Activated CD8-positive, alpha-beta memory T cell treated with anti-CD3 and anti-CD28 coated beads for 24 hours (primary cell): ENCODE measurements around the gene RAB11FIP3.

ENCODE experiments used
- DNase-seq: peaks from one replicate; pipeline ENCODE4 v3.0.0-alpha.2; 2020

RAB11FIP3 gene

DNA sequence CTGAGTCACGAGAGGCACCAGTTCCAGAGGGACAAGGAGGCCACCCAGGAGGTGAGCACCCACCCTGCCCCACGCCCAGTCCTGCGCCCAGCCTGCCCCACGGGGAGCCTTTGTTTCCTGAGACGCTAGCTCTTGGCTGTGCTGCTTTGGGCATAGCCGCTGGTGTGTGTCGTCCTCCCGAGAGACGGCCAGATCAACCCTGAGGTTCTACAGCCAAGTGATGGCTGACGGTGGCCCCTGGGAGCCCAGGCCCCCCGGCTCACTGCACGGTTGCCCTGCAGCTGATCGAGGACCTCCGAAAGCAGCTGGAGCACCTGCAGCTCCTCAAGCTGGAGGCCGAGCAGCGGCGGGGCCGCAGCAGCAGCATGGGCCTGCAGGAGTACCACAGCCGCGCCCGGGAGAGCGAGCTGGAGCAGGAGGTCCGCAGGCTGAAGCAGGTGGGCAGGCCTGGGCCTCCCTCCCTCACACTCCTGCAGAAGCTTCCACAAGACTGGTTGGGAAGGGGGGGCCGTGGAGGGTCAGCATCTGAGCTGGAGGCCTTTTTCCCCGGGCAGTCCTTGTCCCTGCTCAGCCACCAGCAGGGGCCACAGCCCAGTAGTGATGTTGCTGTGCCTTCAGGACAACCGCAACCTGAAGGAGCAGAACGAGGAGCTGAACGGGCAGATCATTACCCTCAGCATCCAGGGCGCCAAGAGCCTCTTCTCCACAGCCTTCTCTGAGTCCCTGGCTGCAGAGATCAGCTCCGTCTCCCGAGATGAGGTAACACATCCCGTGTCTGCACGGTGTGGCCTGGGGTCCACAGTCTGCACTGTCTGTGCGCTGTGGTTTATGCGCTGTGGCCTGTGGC, 94.6 kb downstream of the RAB11FIP3 start:
- DNase-seq = no peak

DNA sequence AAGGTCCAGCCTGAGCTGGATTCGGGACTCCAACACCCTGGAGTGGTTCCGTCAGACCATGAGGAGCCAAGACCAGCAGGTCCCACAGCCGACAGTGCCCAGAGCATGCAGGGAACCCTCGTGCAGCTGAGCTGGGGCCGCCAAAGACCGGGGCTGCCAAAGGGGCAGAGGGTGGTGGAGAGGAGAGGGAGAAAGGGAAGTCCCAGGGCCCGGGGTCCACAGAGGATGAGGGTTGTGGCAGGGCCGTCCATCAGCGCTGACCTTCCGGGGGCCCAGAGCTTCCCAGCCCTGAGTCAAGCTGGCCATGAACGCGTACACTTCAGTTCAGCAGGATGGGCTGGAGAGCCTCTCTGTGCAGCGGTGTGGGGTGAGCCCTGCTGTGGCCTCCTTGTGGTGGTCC, 95.4 kb downstream of the RAB11FIP3 start:
- no peak for DNase-seq

DNA sequence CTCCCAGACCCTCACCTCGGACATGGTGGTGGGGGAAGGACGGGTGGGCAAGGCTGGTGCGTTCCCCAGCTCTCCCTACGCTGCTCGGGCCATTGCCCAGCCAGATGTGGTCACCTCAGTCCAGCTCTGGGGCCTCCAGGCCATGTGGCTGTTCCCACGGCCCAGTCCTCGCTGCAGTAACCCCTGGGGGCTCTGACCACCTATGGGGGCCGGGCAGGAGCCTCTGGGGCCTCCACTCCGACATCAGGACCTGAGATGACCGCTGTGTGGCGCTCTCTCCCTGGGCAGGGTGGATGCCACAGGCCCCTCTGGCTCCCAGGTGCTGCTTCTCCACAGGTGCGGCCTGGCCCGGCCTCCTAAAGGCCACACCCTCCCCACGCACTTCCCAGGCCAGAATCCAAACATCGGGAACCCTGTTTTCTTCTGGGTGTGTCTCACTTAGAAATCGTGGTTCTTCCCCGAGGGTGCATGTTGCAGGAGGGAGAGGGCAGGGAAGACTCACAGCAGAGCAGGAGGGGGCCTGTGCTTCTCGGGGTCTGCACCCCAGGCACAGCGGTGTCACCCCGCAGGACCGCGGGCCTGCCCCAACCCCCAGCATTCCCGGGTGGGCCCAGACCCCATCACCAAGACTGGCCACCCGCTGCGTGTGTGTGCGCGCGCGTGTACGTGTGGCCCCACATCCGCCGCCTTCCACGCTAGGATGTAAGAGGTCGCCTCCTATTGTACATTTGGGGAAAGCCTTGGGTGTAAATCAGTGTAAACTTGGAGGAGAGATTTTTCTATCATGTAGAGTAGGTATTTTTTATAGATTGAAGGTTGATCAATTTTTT, 96.1 kb downstream of the RAB11FIP3 start:
- DNase-seq = no peak

DNA sequence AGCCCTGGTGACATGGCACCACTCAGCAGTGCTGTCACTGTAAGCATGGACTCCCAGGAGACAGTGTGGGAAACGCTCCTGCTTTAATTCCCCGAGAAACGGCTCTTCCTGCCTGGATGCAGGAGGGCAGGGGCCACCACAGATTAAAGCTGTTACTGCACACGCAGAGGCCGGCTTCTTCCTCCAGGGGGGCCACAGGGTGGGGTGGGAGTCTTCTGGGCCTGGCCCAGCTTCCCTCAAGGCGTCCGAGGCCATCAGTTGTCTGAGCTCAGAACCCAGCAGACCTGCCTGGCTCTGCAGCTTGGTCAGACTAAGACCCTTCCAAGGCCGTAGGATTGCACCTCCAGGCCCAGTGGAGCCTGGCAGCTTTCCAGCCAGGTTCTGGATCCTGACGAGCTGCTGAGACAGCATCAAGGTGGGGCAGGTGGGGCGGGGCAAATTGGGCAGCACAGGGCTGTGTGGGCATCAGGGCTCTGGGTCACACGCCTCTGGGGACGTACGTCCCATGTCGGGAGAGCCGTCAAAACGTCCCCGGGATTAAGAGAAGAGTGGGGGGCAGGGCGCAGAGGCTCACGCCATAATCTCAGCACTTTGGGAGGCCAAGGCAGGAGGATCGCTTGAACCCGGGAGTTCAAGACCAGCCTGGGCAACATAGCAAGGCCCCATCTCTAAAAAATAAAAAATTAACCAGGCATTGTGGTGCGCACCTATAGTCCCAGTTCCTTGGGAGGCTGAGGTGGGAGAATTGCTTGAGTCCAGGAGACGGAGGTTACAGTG, 97.1 kb downstream of the RAB11FIP3 start:
- DNase-seq = no peak

DNA sequence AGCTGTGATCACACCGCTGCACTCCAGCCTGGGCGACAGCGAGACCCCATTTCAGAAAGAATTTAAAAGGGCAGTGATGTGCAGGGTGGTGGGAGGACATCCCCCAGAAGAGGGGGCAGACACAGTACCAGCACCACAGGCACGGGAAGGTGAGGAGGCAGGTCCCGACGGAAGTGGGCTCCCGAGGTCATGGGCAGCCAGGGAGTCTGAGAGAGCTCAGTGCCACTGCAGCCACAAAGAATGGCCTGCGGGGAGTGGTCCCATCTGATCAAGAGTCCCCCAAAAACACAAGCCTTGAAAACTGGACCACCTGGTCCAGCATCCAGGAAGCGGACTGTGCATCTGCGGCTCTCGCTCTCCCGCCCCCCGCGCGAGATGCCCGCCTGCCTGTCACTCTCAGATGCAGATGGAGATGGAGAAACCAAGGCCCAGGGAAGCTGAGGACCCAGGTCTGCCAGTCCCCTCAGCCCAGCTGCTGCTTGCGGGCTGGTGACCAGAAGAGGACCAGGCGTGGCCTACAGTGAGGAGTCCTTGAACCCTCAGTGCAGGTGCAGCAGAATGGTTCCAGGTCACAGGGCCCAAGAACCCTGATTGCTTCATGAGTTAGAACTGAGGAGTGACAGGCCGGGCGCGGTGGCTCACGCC, 97.8 kb downstream of the RAB11FIP3 start:
- DNase-seq = no peak

DNA sequence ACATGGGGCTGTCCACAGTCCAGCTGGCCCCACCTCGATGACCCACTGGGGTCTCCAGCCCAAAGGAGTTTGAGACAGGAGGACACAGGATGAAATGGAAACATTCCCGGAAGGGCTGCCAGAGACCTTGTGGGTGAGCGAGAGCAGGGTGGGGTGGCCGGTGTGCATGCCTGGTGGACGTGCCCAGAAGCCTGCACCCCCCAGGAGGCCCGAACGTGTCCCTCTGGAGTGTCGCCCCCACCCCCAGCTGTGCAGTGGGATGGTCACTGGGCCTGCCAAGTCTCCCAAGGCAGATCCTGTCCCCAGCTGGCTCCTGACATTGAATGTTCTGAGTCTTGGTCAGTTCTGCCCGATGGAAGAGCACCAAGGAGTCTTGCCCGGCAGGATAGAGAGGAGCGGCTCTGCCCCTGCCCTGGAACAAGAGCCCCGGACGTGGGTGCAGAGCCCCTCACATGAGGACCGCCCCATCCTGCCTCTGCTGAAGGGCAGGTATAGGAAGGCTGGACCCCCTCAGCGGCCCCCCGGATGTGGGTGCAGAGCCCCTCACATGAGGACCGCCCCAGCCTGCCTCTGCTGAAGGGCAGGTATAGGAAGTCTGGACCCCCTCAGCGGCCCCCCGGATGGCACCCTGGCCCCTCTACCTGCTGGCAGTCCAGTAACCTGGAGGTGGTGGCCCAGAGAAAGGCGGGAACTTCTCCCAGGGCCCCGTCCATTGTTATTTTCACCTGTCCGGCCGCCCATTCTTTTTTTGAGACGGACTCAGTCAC, 99.0 kb downstream of the RAB11FIP3 start:
- DNase-seq = no peak

DNA sequence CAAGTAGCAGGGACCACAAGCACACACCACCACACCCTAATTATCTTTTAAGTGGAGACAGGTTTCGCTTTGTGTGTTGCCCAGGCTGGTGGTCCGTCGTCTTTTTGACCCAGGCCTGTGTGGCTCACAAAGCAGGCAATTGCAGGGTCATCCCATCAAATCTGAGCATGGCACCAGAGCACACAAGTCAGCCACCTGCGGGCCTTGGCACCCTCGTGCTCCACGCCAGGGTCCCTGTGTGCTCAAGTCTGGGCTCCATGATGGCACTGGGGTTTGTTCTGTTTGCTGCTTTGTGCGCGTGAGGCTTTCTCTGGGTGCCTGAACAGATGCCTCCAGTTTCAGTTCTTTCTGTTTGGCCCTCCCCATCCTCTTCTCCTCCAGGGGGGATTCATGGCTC, 99.7 kb downstream of the RAB11FIP3 start:
- DNase-seq = no peak

DNA sequence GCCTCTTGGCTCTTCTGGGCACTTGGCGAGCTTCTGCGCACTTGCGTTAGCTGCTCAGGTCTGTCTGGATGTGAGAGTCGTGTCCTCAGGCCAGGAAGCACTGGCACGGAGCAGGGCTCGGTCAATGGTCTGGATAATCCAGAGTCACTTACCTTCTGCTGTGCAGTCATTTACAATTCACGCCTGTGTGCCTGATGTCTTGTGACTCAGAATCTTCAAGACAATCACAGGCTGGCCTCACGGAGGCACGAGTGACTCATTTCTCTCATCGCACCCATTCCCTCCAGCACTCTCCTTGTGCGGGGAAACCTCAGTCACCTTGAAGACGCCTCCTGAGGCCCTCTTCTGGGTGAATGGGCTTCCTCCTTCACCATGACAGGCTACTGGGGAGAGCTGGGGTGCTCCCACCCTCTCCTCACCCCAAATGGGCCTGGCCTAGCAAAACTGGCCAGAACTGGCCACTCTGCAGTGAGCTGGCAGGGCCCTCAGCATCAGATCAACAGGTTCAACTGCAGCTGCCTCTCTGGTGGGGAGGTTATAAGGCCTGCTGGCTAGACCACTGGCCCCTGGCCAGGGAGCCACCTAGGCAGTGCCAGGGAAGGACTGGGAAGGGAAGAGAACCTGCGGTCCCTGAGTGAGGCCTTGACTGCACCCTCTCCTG, 100.2 kb downstream of the RAB11FIP3 start:
- peak; percentile 86 for DNase-seq

DNA sequence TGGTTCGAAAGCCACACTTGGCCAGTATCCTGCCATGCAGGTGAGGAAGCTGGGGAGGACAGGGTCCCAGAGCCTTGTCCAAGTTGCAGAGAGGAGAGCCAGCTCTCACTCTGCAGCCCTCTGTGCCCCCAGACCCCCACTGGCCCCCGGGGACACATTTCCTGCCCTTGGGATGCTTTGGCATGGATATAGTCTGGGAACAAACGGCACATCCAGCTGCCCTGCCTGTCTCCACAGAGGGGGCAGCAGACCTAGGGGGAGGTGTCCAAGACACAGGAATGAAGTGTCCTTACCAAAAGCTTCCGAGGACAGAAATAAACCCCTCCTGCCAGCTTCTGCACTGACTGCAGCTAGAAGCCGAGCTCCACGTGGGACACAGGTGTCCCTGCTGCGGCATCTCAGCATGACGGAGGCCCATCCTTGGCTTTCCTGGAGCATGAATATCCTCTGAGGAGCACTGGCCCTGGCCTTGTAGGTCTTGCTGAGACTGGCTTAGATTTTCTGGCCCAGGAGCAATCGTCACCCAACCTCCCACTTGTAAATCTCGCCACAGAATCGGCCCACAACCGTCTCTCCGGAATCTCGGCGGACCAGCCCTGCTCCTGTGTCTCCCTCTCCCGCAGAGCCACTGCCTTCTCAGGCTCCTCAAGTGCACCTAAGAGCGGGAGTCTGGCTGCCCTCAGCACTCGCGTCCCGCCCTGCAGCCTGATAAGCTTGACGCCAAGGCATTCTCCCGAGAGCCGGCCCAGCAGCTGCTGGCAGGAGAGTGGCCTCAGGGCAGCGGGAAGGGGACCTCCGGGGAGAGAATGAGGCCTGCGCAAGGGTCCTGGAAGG, 100.9 kb downstream of the RAB11FIP3 start:
- DNase-seq = no peak

DNA sequence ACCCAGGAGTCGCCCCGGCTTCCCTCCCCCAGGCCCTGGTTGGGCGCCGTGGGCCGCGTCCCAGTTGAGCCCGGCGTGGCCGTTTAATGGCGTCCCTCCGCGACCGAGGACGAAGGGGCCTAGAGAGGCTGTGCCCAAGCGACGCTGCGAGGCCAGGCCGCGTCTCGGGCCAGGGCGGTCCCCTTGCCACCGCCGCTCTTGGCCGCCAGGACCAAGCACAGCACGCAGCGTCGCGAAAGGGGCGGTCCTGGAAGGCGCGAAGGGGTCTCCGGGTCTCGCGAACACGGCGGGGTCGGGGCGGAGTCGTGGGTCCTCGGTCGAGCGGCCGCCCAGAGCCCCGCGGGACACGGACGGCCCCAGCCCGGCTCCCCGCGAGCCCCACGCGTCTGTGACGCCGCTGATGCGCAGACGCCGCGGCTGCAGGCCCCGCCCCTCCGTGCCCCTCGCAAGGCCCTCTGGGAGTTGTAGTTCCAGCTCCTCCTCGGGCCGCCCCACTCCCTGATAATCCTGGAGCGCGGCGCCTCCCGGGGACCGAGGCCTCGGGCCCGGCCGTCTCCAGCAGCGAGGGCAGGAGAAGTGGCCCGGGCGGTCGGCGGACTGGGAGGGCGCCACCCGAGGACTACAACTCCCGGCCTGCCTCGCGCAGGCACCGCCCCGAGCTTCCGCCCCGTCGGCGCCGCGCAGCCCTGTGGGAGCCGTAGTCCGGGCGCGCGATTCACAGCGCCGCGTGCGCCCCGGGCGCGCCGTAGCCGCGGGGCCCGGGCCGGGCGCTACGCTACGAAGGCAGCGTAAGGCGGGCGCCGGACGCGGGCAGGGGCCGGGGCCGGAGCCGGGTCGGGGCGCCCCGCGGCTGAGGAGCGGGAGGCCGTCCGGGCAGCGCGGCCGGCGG, 101.8 kb downstream of the RAB11FIP3 start, which contains the start of gene CAPN15:
CAPN15 (plus strand) TSS at position 698 of the 889 bp plus-strand sequence. CDS start 19,127 bp downstream, outside the sequence.
- peak; percentile 96 for DNase-seq

DNA sequence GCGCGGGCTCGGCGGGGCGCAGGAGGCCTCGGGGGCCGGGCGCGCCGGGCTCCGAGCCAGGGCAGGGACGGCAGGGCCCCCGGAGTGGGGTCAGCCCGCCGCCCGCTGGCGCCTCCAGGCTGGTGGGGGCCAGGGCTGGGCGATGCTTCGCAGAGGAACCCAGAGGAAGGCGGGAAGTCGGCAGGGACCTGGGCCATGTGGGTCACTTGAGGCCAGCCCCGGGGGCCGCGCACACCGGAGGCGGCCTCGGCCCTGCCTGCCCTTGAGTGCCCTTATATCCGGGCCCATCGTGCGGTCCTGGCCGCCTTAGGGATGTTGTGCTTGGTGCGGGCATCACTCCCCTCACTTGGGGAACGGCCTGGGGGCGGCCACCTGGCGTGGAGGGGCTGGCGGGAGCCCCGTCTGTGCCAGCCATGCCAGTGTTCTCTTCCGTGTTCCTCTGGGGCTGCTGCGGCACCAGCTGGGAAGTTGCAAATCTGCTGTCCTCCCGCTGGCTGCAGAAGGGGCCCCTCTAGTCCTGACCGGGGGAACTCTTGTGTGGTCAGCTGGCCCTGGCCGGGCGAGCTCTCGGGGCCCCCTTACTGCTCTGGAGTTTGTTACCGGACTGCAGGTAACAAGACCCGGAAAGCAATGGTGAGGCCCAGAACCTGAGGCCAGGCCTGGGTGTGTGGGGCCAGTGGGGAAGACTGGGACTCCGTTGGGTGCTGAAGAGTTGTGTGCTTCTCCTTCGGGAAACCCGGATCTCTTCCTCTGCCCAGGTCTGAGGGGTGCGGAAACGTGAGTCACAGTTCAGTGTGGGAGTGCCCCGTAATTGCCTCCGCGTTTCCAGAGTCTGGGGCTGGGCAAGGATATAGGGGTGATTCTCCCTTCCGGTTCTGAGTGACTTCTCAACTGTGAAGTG, 102.9 kb downstream of the RAB11FIP3 start:
- DNase-seq = peak; percentile 76

DNA sequence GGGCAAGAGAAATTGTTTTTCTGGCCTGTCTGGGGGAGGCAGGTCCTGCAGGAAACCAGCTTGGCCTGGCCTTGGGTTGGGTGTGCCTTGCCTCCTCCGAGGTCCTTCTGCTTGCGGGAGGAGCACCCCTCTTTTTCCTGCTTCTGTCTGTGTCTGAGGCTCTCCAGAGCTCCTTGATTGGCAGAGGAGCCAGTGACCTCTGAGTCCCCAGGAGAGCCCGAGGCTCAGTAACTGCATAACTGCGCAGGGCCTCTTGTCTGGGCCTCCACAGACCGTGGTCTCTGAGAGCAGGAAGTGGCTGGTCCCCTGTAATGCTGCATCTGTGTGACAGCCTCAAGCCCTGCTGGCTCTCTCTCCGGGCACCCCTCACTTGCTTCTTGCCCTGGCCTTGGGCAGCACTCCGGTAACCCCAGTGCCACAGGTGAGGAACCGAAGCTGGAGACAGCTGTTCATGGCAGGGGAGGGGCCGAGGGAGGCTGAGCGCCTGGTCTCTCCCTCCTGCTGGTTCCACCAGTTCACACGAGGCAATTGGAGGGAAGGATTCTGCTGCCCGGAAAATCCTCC, 103.6 kb downstream of the RAB11FIP3 start:
- no peak for DNase-seq

DNA sequence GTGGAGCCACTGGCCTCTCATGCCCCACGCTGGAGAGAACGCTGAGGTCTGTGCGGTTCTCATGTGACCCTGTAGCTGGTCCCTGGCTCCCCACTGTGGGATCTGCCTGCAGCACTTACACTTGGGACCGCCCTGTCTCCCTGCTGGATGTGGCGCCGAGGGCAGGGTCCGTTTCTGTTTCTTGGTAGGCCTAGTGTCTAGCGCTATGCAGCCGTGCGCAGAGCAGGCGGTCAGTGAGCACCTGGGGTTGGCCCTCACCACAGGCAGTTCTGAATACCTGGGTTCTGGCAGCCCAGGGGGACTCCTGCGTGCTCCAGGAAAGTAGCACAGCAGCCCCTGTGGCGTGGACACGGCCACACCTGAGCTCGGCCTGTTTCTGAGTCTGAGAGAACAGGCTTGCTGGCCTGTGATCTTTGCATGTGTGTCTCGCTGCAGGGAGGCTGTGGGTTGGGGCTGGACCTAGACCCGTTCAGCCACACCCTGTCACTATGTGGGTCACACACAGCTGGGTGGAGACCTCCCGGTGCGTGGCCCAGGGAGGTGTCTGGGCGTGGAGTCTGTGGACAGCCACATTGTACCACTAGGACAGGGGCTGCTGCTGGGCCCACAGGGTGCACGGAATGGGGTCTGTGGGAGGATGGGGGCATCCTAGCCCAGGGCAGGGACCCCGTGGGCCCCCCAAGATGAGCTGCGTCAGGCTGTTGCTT, 104.8 kb downstream of the RAB11FIP3 start:
- no peak for DNase-seq

DNA sequence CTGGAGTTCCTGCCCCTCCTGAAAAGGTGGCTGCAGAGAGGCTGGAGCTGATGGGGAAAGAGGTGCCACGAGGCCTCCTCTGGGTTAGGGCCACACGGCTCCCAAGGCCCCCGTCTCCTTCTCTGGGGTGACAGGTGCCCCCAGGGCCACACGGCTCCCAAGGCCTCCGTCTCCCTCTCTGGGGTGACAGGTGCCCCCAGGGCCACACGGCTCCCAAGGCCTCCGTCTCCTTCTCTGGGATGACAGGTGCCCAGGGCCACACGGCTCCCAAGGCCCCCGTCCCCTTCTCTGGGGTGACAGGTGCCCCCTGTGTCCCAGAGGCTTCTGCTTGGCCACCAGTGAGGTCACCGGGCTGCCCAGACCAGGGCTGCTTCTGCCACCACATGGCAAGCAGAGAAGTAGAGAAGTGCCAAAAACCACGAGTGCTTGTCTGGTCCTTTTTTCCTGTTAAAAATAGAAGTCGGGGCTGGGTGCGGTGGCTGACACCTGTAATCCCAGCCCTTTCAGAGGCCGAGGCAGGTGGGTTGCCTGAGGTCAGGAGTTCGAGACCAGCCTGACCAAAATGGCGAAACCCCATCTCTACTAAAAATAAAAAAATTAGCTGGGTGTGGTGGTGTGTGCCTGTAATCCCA, 106.2 kb downstream of the RAB11FIP3 start:
- no peak for DNase-seq

DNA sequence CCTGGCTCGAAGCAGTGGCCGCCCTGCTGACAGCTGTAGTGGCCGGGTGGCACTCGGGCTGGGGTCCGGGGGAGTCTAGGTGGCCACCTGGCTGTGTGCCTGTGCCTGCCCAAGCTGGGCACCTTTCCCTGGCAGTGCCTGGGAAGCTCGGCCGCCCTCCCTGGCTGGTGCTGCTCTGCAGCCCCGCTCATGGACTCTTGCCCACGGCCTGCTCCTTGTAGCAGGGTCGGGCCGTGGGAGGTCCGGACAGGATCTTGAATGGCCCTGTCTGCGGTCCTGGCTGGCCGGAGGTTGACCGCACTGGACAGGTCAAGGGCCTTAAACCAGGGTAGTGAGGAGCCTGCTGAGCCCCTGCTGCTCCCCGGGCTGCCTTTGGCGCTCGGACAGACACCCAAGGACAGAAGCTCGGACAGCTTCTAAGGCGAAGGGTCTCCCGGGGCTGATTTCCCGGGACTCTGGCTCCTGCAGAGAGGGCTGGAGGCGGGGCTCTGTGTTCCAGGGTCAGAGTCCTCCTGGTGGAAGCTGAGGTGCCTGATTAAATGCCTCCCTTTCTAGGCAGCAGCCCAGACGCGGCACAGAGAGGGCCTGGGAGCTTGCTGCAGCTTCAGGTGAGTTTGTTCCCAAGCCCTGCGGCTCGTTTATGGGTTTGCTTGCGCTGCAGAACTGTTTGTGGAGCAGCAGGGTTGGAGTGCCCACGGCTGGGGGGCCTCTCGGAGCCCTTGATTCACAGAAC, 108.1 kb downstream of the RAB11FIP3 start:
- DNase-seq = no peak

DNA sequence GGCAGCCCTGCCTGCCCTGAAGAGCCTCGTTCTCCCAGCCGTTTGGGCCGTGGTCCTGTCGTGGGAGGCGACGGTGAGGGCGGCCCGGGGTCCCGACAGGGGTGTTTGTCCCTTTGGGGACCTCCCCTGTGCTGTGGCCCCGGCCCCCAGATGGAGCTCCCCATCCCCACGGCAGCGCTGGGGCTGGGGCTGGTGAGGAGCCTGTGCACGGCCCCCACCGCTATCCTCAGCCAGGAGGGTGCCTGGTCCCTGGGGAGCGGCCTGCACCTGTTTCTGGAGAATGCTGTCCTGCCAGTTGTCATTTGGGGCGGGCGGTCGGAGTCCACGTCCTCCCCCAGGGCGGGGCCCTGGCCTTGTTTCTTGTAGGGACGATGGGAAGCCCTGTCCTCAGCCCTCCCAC, 108.7 kb downstream of the RAB11FIP3 start:
- DNase-seq = no peak
